WTC11 (cell line): Measurements from ENCODE around the gene PRKG2. TPM values are rescaled to one million over a fixed set of nuclear protein-coding genes. Genes with fewer than 3 reads are reported as not detected.
A peak's percentile ranks its signal among the peaks of the same experiment; 100 is the strongest.

Experiments
- ATAC-seq: fragments of 200-7000 bp; cut with Tn5 transposase; 2 replicates; pipeline ENCODE4 v1.10.0; 2021; ENCODE audit warnings: mild to moderate bottlenecking, moderate library complexity
- Bru-seq: library from RNA; stranded (reverse); fragments of 400-500 nt; gene quantifications from one replicate; lab custom pipeline; 2021; lab: Mats Ljungman, UMichigan
- CTCF ChIA-PET: fragments of 300-600 bp; sonication (Branson Sonifier 250); formaldehyde crosslinking; loops from one replicate; lab custom pipeline; 2021; ENCODE audit warnings: antibody characterized with exemption; lab: Charles Lee
- POLR2A ChIA-PET: fragments of 350-600 bp; sonication (Branson Sonifier 250); formaldehyde crosslinking; loops from one replicate; lab custom pipeline; 2021; ENCODE audit warnings: antibody characterized with exemption; lab: Charles Lee
- DNase-seq: peaks from one replicate; pipeline ENCODE4 v3.0.0; 2021; ENCODE audit warnings: low spot score
- H3K27ac Mint-ChIP-seq: 2 replicates; pipeline ENCODE4 v1.8.0; 2021; ENCODE audit warnings: mixed read lengths
- H3K27me3 Mint-ChIP-seq: 2 replicates; pipeline ENCODE4 v1.8.0; 2021; ENCODE audit warnings: low read depth, mild to moderate bottlenecking, moderate library complexity, mixed read lengths
- H3K36me3 Mint-ChIP-seq: 2 replicates; pipeline ENCODE4 v1.8.0; 2021; ENCODE audit warnings: mixed read lengths
- H3K4me1 Mint-ChIP-seq: 2 replicates; pipeline ENCODE4 v1.8.0; 2022; ENCODE audit warnings: mixed read lengths
- H3K4me3 Mint-ChIP-seq: 2 replicates; pipeline ENCODE4 v1.8.0; 2021; ENCODE audit warnings: mild to moderate bottlenecking, moderate library complexity, mixed read lengths
- H3K9me3 Mint-ChIP-seq: 2 replicates; pipeline ENCODE4 v1.8.0; 2021; ENCODE audit warnings: mixed read lengths
- AFF4 ChIP-seq: sonication (generic); formaldehyde crosslinking; IDR thresholded peaks from 2 replicates; pipeline ENCODE4 v1.8.1; 2023; ENCODE audit warnings: mild to moderate bottlenecking, missing genetic modification reagents, borderline replicate concordance
- E2F4 ChIP-seq: sonication (generic); formaldehyde crosslinking; IDR thresholded peaks from 2 replicates; pipeline ENCODE4 v1.8.1; 2022; ENCODE audit warnings: low read depth, mild to moderate bottlenecking, moderate library complexity, missing genetic modification reagents, borderline replicate concordance
- FOXP1 ChIP-seq: sonication (generic); formaldehyde crosslinking; IDR thresholded peaks from 2 replicates; pipeline ENCODE4 v1.8.0; 2022; ENCODE audit warnings: missing genetic modification reagents, mild to moderate bottlenecking, moderate library complexity, borderline replicate concordance
- FOXP4 ChIP-seq: sonication (generic); formaldehyde crosslinking; IDR thresholded peaks from 2 replicates; pipeline ENCODE4 v1.8.0; 2022; ENCODE audit warnings: mild to moderate bottlenecking, missing genetic modification reagents
- JUN ChIP-seq: sonication (generic); formaldehyde crosslinking; IDR thresholded peaks from 2 replicates; pipeline ENCODE4 v1.8.0; 2023; ENCODE audit warnings: mild to moderate bottlenecking, missing genetic modification reagents
- KAT7 ChIP-seq: sonication (generic); formaldehyde crosslinking; IDR thresholded peaks from 2 replicates; pipeline ENCODE4 v1.8.1; 2023; ENCODE audit warnings: missing genetic modification reagents, mild to moderate bottlenecking, borderline replicate concordance
- MAX ChIP-seq: sonication (generic); formaldehyde crosslinking; IDR thresholded peaks from 2 replicates; pipeline ENCODE4 v1.8.0; 2022; ENCODE audit warnings: mild to moderate bottlenecking, missing genetic modification reagents
- MLX ChIP-seq: sonication (generic); formaldehyde crosslinking; IDR thresholded peaks from 2 replicates; pipeline ENCODE4 v1.8.1; 2023; ENCODE audit warnings: mild to moderate bottlenecking, missing genetic modification reagents, moderate library complexity
- MXD4 ChIP-seq: fragments of 250-450 bp; sonication (Bioruptor Pico); IDR thresholded peaks from 2 replicates; pipeline ENCODE4 v1.8.0; 2021; ENCODE audit warnings: mild to moderate bottlenecking, moderate library complexity, borderline replicate concordance
- NFATC4 ChIP-seq: fragments of 250-450 bp; sonication (Bioruptor Pico); IDR thresholded peaks from 2 replicates; pipeline ENCODE4 v1.9.0; 2021; ENCODE audit warnings: mild to moderate bottlenecking
- NR1H2 ChIP-seq: sonication (generic); formaldehyde crosslinking; IDR thresholded peaks from 2 replicates; pipeline ENCODE4 v1.9.0; 2021; ENCODE audit warnings: mild to moderate bottlenecking, moderate library complexity, missing genetic modification reagents
- NR3C1 ChIP-seq: sonication (generic); formaldehyde crosslinking; conservative IDR thresholded peaks from 2 replicates; pipeline ENCODE4 v1.8.1; 2023; ENCODE audit warnings: low read depth, mild to moderate bottlenecking, missing genetic modification reagents
- PRRX2 ChIP-seq: fragments of 250-450 bp; sonication (Bioruptor Pico); IDR thresholded peaks from 2 replicates; pipeline ENCODE4 v1.8.0; 2021; ENCODE audit warnings: mild to moderate bottlenecking
- RELA ChIP-seq: sonication (generic); formaldehyde crosslinking; IDR thresholded peaks from 2 replicates; pipeline ENCODE4 v1.8.1; 2022; ENCODE audit warnings: missing genetic modification reagents, mild to moderate bottlenecking, borderline replicate concordance
- SP1 ChIP-seq: sonication (generic); formaldehyde crosslinking; conservative IDR thresholded peaks from 2 replicates; pipeline ENCODE4 v1.8.1; 2022; ENCODE audit warnings: missing genetic modification reagents
- TEAD4 ChIP-seq: sonication (generic); formaldehyde crosslinking; IDR thresholded peaks from 2 replicates; pipeline ENCODE4 v1.8.0; 2022; ENCODE audit warnings: mild to moderate bottlenecking, missing genetic modification reagents
- TP53 ChIP-seq: sonication (generic); formaldehyde crosslinking; IDR thresholded peaks from 2 replicates; pipeline ENCODE4 v1.8.1; 2023; ENCODE audit warnings: mild to moderate bottlenecking, missing genetic modification reagents
- USF1 ChIP-seq: sonication (generic); formaldehyde crosslinking; IDR thresholded peaks from 2 replicates; pipeline ENCODE4 v1.8.0; 2022; ENCODE audit warnings: mild to moderate bottlenecking, missing genetic modification reagents
- ZBTB43 ChIP-seq: sonication (generic); formaldehyde crosslinking; IDR thresholded peaks from 2 replicates; pipeline ENCODE4 v1.8.1; 2023; ENCODE audit warnings: mild to moderate bottlenecking, missing genetic modification reagents
- ZMAT4 ChIP-seq: fragments of 250-450 bp; sonication (Bioruptor Pico); IDR thresholded peaks from 2 replicates; pipeline ENCODE4 v1.9.0; 2021; ENCODE audit warnings: mild to moderate bottlenecking
- ZNF263 ChIP-seq: sonication (generic); formaldehyde crosslinking; IDR thresholded peaks from 2 replicates; pipeline ENCODE4 v1.8.1; 2022; ENCODE audit warnings: low read depth, mild to moderate bottlenecking, moderate library complexity, missing genetic modification reagents
- ZNF396 ChIP-seq: fragments of 250-450 bp; sonication (Bioruptor Pico); IDR thresholded peaks from 2 replicates; pipeline ENCODE4 v1.8.0; 2021; ENCODE audit warnings: mild to moderate bottlenecking, moderate library complexity, borderline replicate concordance
- ZNF416 ChIP-seq: fragments of 250-450 bp; sonication (Bioruptor Pico); IDR thresholded peaks from 2 replicates; pipeline ENCODE4 v1.9.0; 2021; ENCODE audit warnings: mild to moderate bottlenecking, inconsistent platforms
- ZNF423 ChIP-seq: fragments of 250-450 bp; sonication (Bioruptor Pico); IDR thresholded peaks from 2 replicates; pipeline ENCODE4 v2.1.2; 2022; ENCODE audit warnings: mild to moderate bottlenecking, moderate library complexity
- ZNF671 ChIP-seq: fragments of 250-450 bp; sonication (Bioruptor Pico); IDR thresholded peaks from 2 replicates; pipeline ENCODE4 v1.8.0; 2021; ENCODE audit warnings: mild to moderate bottlenecking
- long read RNA-seq, 3 experiments: library from RNA in 1 of 3; library from capped mRNA in 1 of 3; library from polyadenylated mRNA in 1 of 3; unstranded in 2 of 3; stranded (forward) in 1 of 3; transcript quantifications; one replicate each; pipeline ENCODE4 v2.0.0, GENCODE V29; 2021
- total RNA-seq: library from RNA; stranded (reverse); gene quantifications from 3 replicates; pipeline ENCODE4 v1.2.3, GENCODE V29; 2021

The PRKG2 gene
- total RNA-seq (1.9 to 3.6 TPM (median 2.7 TPM) in 3 replicates), Bru-seq, nascent RNA (percentile 45 among the genes with signal in this experiment)
- long read RNA-seq, experiment 1, partial matches to known transcripts, result 0 of 10 reads
- long read RNA-seq, experiment 1, other reads (novel, unspliced or antisense), result 6 of 10 reads
- long read RNA-seq, experiment 2, partial matches to known transcripts, result 1 of 1 reads
- long read RNA-seq, experiment 2, other reads (novel, unspliced or antisense), result 0 of 1 reads
- long read RNA-seq, experiment 3, partial matches to known transcripts, result 0 of 2 reads
- long read RNA-seq, experiment 3, other reads (novel, unspliced or antisense), result 2 of 2 reads

- POLR2A ChIA-PET, result interaction anchor here (1.2 kb wide), 1 partner anchor 17 kb away, joined by 4 read pairs; no protein-coding TSS in a partner anchor
- Mint-ChIP-seq H3K4me1 (peaks cover 15% of the 10 kb centered on the region), H3K9me3 (peaks cover 11% of the 10 kb centered on the region), H3K4me3 (peak within 1 kb of the TSS; percentile 77), H3K27me3 (peaks cover 53% of the 10 kb centered on the region), H3K27ac (no peak within 1 kb of the TSS), H3K36me3 (peaks cover 2% of the 10 kb centered on the region; the same call in 1 of the 2 replicates)
- DNase-seq, result peak; percentile 40
- ATAC-seq, result peak; percentile 68
- CTCF ChIA-PET, result interaction anchor here (0.6 to 2.4 kb wide), 7 partner anchors 10 to 609 kb away, joined by 3 to 16 read pairs (median 7); no protein-coding TSS in a partner anchor
- TF ChIP-seq RELA (CRISPR knock-in tag) (no peak), PRRX2 (CRISPR knock-in tag) (no peak), AFF4 (no peak), MAX (peak; percentile 87), ZMAT4 (CRISPR knock-in tag) (no peak), ZNF263 (CRISPR knock-in tag) (no peak), NR1H2 (CRISPR knock-in tag) (no peak), NR3C1 (CRISPR knock-in tag) (no peak), MXD4 (no peak), TEAD4 (CRISPR knock-in tag) (no peak), MLX (CRISPR knock-in tag) (no peak), ZNF423 (CRISPR knock-in tag) (no peak), SP1 (CRISPR knock-in tag) (no peak), ZBTB43 (CRISPR knock-in tag) (no peak), KAT7 (CRISPR knock-in tag) (no peak), USF1 (peak; percentile 76), ZNF396 (no peak), FOXP1 (CRISPR knock-in tag) (no peak), TP53 (no peak; the same call in 1 of the 2 replicates), JUN (no peak), ZNF416 (CRISPR knock-in tag) (no peak), ZNF671 (CRISPR knock-in tag) (no peak), FOXP4 (CRISPR knock-in tag) (no peak), E2F4 (CRISPR knock-in tag) (no peak), NFATC4 (CRISPR knock-in tag) (no peak)
Measured at GRCh38 chr4:81214881-81215868, at the start of gene PRKG2. PRKG2 (minus strand) TSS chr4:81215222; CDS start chr4:81205047, 10,175 bp downstream.
